Posterior cingulate gyrus (tissue), 11 donors: ENCODE data around the gene TMEM54.

ENCODE experiments used
- DNase-seq, 10 donors: peaks; one replicate each; pipeline versions ENCODE4 v3.0.0 to v3.0.0-alpha.2; 2020 to 2021; ENCODE audit warnings: mixed read lengths in 3 of 10
- intact Hi-C: fragments of 100-400 bp; cut with DNase I; formaldehyde crosslinking; loops from one replicate; pipeline ENCODE4 v1.15.1; 2023

The TMEM54 gene

GRCh38 chr1:32897082-32898049 lies 3.8 kb downstream of the TMEM54 start:
- DNase-seq = peak in 2 of 10 donors; percentile 40 to 67
- intact Hi-C loops = no loop called here

GRCh38 chr1:32896451-32896850 lies 4.7 kb downstream of the TMEM54 start:
- DNase-seq = peak in 2 of 10 donors; percentile 37 to 69

GRCh38 chr1:32895325-32896215 lies 5.6 kb downstream of the TMEM54 start:
- DNase-seq = peak in 2 of 10 donors; percentile 48 to 73

More at GRCh38 chr1:32896451-32896850, 4.7 kb downstream of the TMEM54 start:
- intact Hi-C loops = no loop called here

GRCh38 chr1:32894681-32895080 lies 6.5 kb downstream of the TMEM54 start:
- DNase-seq = peak in 1 of 10 donors; percentile 54
- intact Hi-C loops = no loop called here

More at GRCh38 chr1:32895325-32896215, 5.6 kb downstream of the TMEM54 start:
- intact Hi-C loops = no loop called here

- intact Hi-C loops = no loop called here
- peak in 1 of 10 donors; percentile 68 for DNase-seq
Observed at GRCh38 chr1:32894019-32894600, 7.1 kb downstream of the TMEM54 start.

GRCh38 chr1:32893198-32894018 lies 7.8 kb downstream of the TMEM54 start:
- intact Hi-C loops = no loop called here
- DNase-seq = peak in 7 of 10 donors; percentile 49 to 91 (median 62)

- peak; percentile 66 to 98 (median 84) for DNase-seq
Observed at GRCh38 chr1:32892368-32893197, 8.6 kb downstream of the TMEM54 start.

GRCh38 chr1:32891630-32892029 lies 9.6 kb downstream of the TMEM54 start:
- DNase-seq = no peak
- intact Hi-C loops = no loop called here

More at GRCh38 chr1:32892368-32893197, 8.6 kb downstream of the TMEM54 start:
- intact Hi-C loops = no loop called here

GRCh38 chr1:32891241-32891570 lies 10.0 kb downstream of the TMEM54 start:
- intact Hi-C loops = no loop called here
- no peak for DNase-seq

- intact Hi-C loops = no loop called here
- peak in 3 of 10 donors; percentile 62 to 76 (median 63) for DNase-seq
Observed at GRCh38 chr1:32890516-32891240, 10.5 kb downstream of the TMEM54 start.

GRCh38 chr1:32889731-32890278 lies 11.4 kb downstream of the TMEM54 start:
- intact Hi-C loops = no loop called here
- peak in 2 of 10 donors; percentile 8 to 22 for DNase-seq

- intact Hi-C loops = no loop called here
- DNase-seq = peak in 3 of 10 donors; percentile 60 to 74 (median 73)
Observed at GRCh38 chr1:32888677-32889420, 12.3 kb downstream of the TMEM54 start.

GRCh38 chr1:32888134-32888533 lies 13.1 kb downstream of the TMEM54 start:
- DNase-seq = peak in 3 of 10 donors; percentile 21 to 67 (median 29)
- intact Hi-C loops = no loop called here

GRCh38 chr1:32887623-32888022 lies 13.6 kb downstream of the TMEM54 start:
- intact Hi-C loops = no loop called here
- DNase-seq = peak in 3 of 10 donors; percentile 45 to 87 (median 77)

- intact Hi-C loops = no loop called here
- DNase-seq = peak in 4 of 10 donors; percentile 55 to 89 (median 78)
Observed at GRCh38 chr1:32886828-32887414, 14.3 kb downstream of the TMEM54 start.

- peak in 4 of 10 donors; percentile 38 to 91 (median 82) for DNase-seq
- intact Hi-C loops = no loop called here
Observed at GRCh38 chr1:32886004-32886827, 15.0 kb downstream of the TMEM54 start, which contains the start of gene HPCA. HPCA (plus strand) TSS chr1:32886491; CDS start chr1:32888899, 2,408 bp downstream.
